ENCODE measurements around the gene ABHD12. TPM values are rescaled to one million over a fixed set of nuclear protein-coding genes. Genes with fewer than 3 reads are reported as not detected.

The ABHD12 gene
- total RNA-seq, 1 donor from 2014 or later = 58.0 TPM

DNA sequence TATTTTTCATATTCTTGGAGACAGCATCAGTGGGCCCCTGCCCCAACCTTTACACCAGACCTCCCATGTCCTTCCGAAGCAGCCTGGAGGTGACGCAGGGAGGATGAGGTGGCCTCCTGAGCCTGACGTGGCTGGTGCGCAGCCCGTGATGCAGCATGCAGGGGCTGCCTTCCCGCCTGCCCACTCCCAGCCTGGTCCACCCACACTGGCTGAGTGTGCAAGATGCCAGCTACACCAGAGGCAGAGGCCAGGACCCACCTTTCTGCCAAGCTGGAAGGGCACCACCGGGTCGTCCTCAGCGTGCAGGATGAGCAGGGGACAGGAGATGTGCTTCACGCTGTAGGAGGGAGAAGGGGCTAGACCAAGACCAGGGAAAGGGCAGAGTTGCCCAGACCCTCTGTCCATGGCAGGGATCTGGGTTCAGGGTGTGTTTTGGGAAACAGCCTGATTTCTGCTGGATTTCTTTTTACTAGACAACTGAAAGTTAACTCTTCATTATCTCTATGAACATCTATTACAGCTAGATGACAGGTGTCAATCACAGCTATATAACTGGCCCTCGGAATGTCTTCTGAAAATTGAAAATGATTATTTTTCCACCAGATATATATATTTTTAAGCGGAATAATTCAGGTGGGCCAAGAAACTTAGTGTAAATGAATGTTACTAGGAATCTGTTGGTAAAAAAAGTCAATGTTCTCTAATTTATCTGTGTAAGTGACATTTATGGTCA is 87.2 kb downstream of the ABHD12 start:
- H3K27ac Mint-ChIP-seq = no peak overlapping the region
- DNase-seq (ENCODE audit: low spot score in 2 of 2, unreplicated experiment in 2 of 2) = no peak
- H3K27me3 Mint-ChIP-seq (ENCODE audit: low read depth) = no peaks in the 10 kb centered on the region
- no peaks in the 10 kb centered on the region for H3K4me1 Mint-ChIP-seq
- H3K9me3 Mint-ChIP-seq = no peaks in the 10 kb centered on the region
- H3K4me3 Mint-ChIP-seq = no peak overlapping the region
- peaks cover 1% of the 10 kb centered on the region for H3K36me3 Mint-ChIP-seq
- TF ChIP-seq, protein P1, sequence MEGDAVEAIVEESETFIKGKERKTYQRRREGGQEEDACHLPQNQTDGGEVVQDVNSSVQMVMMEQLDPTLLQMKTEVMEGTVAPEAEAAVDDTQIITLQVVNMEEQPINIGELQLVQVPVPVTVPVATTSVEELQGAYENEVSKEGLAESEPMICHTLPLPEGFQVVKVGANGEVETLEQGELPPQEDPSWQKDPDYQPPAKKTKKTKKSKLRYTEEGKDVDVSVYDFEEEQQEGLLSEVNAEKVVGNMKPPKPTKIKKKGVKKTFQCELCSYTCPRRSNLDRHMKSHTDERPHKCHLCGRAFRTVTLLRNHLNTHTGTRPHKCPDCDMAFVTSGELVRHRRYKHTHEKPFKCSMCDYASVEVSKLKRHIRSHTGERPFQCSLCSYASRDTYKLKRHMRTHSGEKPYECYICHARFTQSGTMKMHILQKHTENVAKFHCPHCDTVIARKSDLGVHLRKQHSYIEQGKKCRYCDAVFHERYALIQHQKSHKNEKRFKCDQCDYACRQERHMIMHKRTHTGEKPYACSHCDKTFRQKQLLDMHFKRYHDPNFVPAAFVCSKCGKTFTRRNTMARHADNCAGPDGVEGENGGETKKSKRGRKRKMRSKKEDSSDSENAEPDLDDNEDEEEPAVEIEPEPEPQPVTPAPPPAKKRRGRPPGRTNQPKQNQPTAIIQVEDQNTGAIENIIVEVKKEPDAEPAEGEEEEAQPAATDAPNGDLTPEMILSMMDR (IDR thresholded peaks at IDR 0.05; ENCODE audit: unreplicated experiment) = no peak

DNA sequence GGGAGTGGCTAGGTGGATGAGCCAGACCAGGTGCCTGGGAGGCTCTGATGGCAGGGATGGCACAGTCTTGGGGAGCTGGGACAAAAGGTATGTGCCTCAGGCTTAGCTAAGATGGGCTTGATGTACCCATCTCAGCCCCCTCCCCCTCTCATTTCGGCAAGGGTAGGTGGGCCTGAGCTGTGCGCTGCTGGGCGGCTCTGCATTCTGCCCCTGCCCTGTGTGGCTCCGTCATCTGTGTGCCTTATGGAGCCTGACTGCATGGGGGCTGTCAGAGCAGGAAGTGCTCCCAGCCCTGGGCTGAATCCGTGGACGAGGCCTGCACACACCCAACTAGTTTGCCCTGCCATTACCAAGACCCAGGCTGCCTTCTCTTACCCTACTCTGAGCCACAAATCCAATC is 88.0 kb downstream of the ABHD12 start:
- TF ChIP-seq, protein P1 (IDR thresholded peaks at IDR 0.05; ENCODE audit: unreplicated experiment) = no peak
- no peak for DNase-seq (ENCODE audit: low spot score in 2 of 2, unreplicated experiment in 2 of 2)
- H3K27me3 Mint-ChIP-seq (ENCODE audit: low read depth) = no peaks in the 10 kb centered on the region
- H3K36me3 Mint-ChIP-seq = peaks cover 6% of the 10 kb centered on the region
- no peaks in the 10 kb centered on the region for H3K9me3 Mint-ChIP-seq
- H3K4me1 Mint-ChIP-seq = no peaks in the 10 kb centered on the region
- no peak overlapping the region for H3K4me3 Mint-ChIP-seq
- H3K27ac Mint-ChIP-seq = no peak overlapping the region

DNA sequence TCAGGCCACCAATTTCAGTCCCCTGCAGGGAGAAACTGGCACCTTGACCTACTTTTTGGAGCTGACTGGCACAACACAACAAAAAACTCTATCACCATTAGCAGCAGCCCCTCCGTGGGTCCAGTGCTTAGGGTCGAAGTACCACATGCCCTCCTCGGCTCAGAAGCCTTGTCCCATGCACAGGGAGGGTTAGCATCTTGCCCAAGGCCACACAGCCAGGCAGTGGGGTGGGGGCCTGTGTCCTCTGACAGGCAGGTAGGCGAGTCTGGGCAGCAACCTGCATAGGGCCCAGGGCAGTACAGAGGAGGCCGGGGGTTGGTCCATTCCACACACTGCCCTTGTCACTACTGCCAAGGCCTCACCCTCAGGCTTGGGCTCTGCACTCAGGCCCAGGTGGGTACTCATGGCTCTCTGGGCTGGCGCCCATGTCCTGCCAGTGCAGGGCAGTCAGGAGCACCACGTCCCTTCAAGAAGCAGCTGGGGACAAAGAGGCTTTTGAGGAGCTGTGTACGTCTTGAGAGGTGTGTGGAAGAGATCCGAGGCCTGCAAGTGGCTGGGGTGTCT is 89.2 kb downstream of the ABHD12 start:
- no peaks in the 10 kb centered on the region for H3K9me3 Mint-ChIP-seq
- no peak for DNase-seq (ENCODE audit: low spot score in 2 of 2, unreplicated experiment in 2 of 2)
- peak overlapping the region; percentile 9 for H3K27ac Mint-ChIP-seq
- TF ChIP-seq, protein P1 (IDR thresholded peaks at IDR 0.05; ENCODE audit: unreplicated experiment) = no peak
- no peak overlapping the region for H3K4me3 Mint-ChIP-seq
- H3K36me3 Mint-ChIP-seq = peaks cover 6% of the 10 kb centered on the region
- H3K4me1 Mint-ChIP-seq = no peaks in the 10 kb centered on the region
- H3K27me3 Mint-ChIP-seq (ENCODE audit: low read depth) = no peaks in the 10 kb centered on the region

DNA sequence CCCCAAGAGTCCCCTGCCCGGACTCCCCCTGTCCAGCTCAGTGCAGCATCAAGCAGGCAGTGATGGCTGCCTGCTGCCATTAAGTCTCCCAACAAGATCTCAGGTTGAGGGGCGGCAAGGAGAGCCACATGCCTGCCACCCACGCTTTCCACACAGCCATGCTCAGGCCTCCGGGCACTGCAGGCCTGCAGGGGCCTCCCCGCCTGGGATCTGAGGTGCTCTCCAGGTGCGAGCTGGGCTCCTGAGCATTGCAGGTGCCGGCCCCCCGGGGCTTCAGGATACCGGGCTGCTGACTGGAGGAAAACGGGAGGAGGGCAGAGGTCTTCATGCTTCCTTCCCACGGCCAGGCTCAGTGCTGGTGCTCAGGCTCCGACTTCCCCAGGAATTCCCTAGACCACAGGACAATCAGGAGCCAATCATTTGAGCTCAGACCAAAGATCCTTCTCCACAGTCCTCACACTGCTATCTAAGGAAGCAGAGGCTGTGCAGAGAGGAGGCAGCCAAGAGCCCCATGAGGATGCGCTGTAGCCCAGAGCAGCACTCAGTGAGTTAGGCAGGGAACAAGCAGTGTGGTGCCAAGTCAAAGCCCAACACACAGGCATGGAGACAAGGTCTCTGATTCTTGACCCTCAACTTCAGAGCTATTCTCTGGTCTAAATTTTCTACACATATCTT is 90.0 kb downstream of the ABHD12 start:
- H3K36me3 Mint-ChIP-seq = peaks cover 6% of the 10 kb centered on the region
- H3K9me3 Mint-ChIP-seq = no peaks in the 10 kb centered on the region
- H3K4me3 Mint-ChIP-seq = no peak overlapping the region
- no peak for DNase-seq (ENCODE audit: low spot score in 2 of 2, unreplicated experiment in 2 of 2)
- TF ChIP-seq, protein P1 (IDR thresholded peaks at IDR 0.05; ENCODE audit: unreplicated experiment) = no peak
- H3K27me3 Mint-ChIP-seq (ENCODE audit: low read depth) = no peaks in the 10 kb centered on the region
- H3K4me1 Mint-ChIP-seq = no peaks in the 10 kb centered on the region
- no peak overlapping the region for H3K27ac Mint-ChIP-seq

DNA sequence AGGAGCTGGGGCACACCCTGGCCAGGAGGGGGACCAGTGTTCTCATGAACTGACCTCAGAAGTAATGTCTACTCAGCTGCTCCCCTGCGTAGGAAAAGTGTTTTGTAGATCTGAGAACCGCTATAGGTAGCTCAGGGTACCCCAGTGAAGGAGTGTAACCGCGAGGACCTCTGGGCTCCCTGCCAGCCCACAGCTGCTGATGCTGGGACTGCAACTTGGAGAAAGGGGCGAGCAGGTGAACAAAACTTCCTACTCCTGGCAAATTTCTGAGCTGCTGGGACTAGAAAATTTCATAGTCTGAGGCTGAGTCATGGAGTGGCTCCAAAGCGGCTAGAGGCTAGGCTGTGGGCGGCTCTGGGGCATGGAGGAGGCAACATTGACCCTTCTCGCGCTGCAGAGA is 90.8 kb downstream of the ABHD12 start:
- DNase-seq (ENCODE audit: low spot score in 2 of 2, unreplicated experiment in 2 of 2) = no peak
- Mint-ChIP-seq H3K36me3 (peaks cover 6% of the 10 kb centered on the region), H3K27me3 (ENCODE audit: low read depth) (no peaks in the 10 kb centered on the region), H3K27ac (no peak overlapping the region), H3K9me3 (no peaks in the 10 kb centered on the region), H3K4me3 (no peak overlapping the region), H3K4me1 (no peaks in the 10 kb centered on the region)
- TF ChIP-seq, protein P1 (IDR thresholded peaks at IDR 0.05; ENCODE audit: unreplicated experiment) = no peak

Measured in mesothelial cell of epicardium (in vitro differentiated cells).